HepG2 (cell line): ENCODE measurements around the gene ETV6. TPM values are rescaled to one million over a fixed set of nuclear protein-coding genes. Genes with fewer than 3 reads are reported as not detected.

Experiments
- ATAC-seq: fragments of 200-7000 bp; cut with Tn5 transposase; 3 replicates; pipeline ENCODE4 v1.9.1; 2020; ENCODE audit warnings: mild to moderate bottlenecking, moderate library complexity
- BruUV-seq: library from RNA; stranded (reverse); fragments of 400-500 nt; replicated peaks from 2 replicates; lab custom pipeline; 2021; lab: Mats Ljungman, UMichigan
- CTCF ChIA-PET: fragments of 300-600 bp; formaldehyde crosslinking; extraction: SDS; loops from one replicate; lab custom pipeline; 2021; ENCODE audit warnings: low total read pairs, inconsistent platforms, low intra/inter-chr PET ratio; lab: Yijun Ruan, JAX
- POLR2A ChIA-PET: fragments of 350-600 bp; sonication (Branson Sonifier 250); formaldehyde crosslinking; loops from one replicate; lab custom pipeline; 2020; ENCODE audit warnings: antibody characterized with exemption, inconsistent platforms; lab: Yijun Ruan, JAX
- DNase-seq: peaks from one replicate; pipeline ENCODE4 v3.0.0-alpha.2; 2015; ENCODE audit warnings: low spot score
- FAIRE-seq: peaks from 3 replicates; lab custom pipeline; 2011; peaks lifted over from hg19 to GRCh38; lab: Jason Lieb, UNC
- H2AFZ ChIP-seq: one replicate; pipeline ENCODE4 v1.6.1; 2011; ENCODE audit warnings: low read length, inconsistent platforms
- H3K27ac ChIP-seq: fragments of 300-600 bp; 3 replicates; pipeline ENCODE4 v1.8.0; 2011; ENCODE audit warnings: mixed run types, mild to moderate bottlenecking, mixed read lengths, low read length, inconsistent platforms; ENCODE audit not compliant: insufficient read depth; ENCODE audit errors: extremely low read length
- H3K27me3 ChIP-seq, 2 experiments: fragments of 200-600 bp in 1 of 2; 2 replicates in 1 of 2; 3 replicates in 1 of 2; pipeline versions ENCODE4 v1.6.0 to v1.8.0; 2011; ENCODE audit warnings: low read length in 2 of 2, mild to moderate bottlenecking in 2 of 2, moderate library complexity in 2 of 2, inconsistent platforms in 1 of 2; ENCODE audit not compliant: insufficient read depth in 2 of 2, control insufficient read depth in 1 of 2
- H3K36me3 ChIP-seq, 2 experiments: fragments of 200-600 bp in 1 of 2; replicated peaks in 1 of 2; 2 replicates in 1 of 2; 3 replicates in 1 of 2; pipeline versions ENCODE4 v1.5.1 to v1.8.0; 2011; ENCODE audit warnings: low read length in 2 of 2, inconsistent platforms in 1 of 2; ENCODE audit not compliant: insufficient read depth in 2 of 2, control insufficient read depth in 1 of 2
- H3K4me1 ChIP-seq: 2 replicates; pipeline ENCODE4 v1.5.1; 2012; ENCODE audit warnings: low read length, inconsistent platforms; ENCODE audit not compliant: insufficient read depth
- H3K4me2 ChIP-seq: 2 replicates; pipeline ENCODE4 v1.6.0; 2011; ENCODE audit warnings: low read depth, low read length, inconsistent platforms
- H3K4me3 ChIP-seq, 3 experiments: fragments of 200-600 bp in 1 of 3; sonication (generic), shearing (Covaris generic) in 1 of 3; replicated peaks in 1 of 3; 2 replicates each; pipeline ENCODE4 v1.5.1; 2011 to 2016; ENCODE audit warnings: low read length in 3 of 3, inconsistent platforms in 2 of 3, low read depth in 2 of 3, mild to moderate bottlenecking in 2 of 3, control low read depth in 1 of 3, mixed read lengths in 1 of 3; ENCODE audit not compliant: insufficient read depth in 1 of 3
- H3K79me2 ChIP-seq: one replicate; pipeline ENCODE4 v1.6.1; 2011; ENCODE audit warnings: low read length, inconsistent platforms; ENCODE audit not compliant: insufficient read depth
- H3K9ac ChIP-seq: 2 replicates; pipeline ENCODE4 v1.6.0; 2011; ENCODE audit warnings: mild to moderate bottlenecking, low read depth, low read length, inconsistent platforms; ENCODE audit not compliant: insufficient read depth
- H3K9me3 ChIP-seq: 2 replicates; pipeline ENCODE4 v1.5.1; 2012; ENCODE audit warnings: mild to moderate bottlenecking, low read length
- H4K20me1 ChIP-seq: 2 replicates; pipeline ENCODE4 v1.6.0; 2011; ENCODE audit warnings: inconsistent platforms, mild to moderate bottlenecking, low read length, moderate library complexity; ENCODE audit not compliant: insufficient read depth
- ATF6 ChIP-seq: sonication (generic); formaldehyde crosslinking; conservative IDR thresholded peaks from 2 replicates; pipeline ENCODE4 v1.4.0; 2020; ENCODE audit warnings: missing genetic modification reagents
- CSRNP1 ChIP-seq: sonication (generic); formaldehyde crosslinking; IDR thresholded peaks from 2 replicates; pipeline ENCODE4 v1.8.1; 2023; ENCODE audit warnings: mild to moderate bottlenecking, missing genetic modification reagents
- FOXP4 ChIP-seq: sonication (generic); formaldehyde crosslinking; IDR thresholded peaks from 2 replicates; pipeline ENCODE4 v1.4.0; 2020; ENCODE audit warnings: missing genetic modification reagents
- HMGA1 ChIP-seq: sonication (generic); formaldehyde crosslinking; conservative IDR thresholded peaks from 2 replicates; pipeline ENCODE4 v1.4.0; 2020; ENCODE audit warnings: missing genetic modification reagents
- KLF9 ChIP-seq: IDR thresholded peaks from 2 replicates; pipeline ENCODE4 v1.6.1; 2016; ENCODE audit warnings: low read depth
- NCOA2 ChIP-seq: sonication (generic); formaldehyde crosslinking; IDR thresholded peaks from 2 replicates; pipeline ENCODE4 v1.8.0; 2022; ENCODE audit warnings: inconsistent platforms
- ZBTB10 ChIP-seq: sonication (generic); formaldehyde crosslinking; IDR thresholded peaks from 2 replicates; pipeline ENCODE4 v1.4.0; 2020; ENCODE audit warnings: missing genetic modification reagents, borderline replicate concordance
- ZBTB46 ChIP-seq: sonication (generic); formaldehyde crosslinking; IDR thresholded peaks from 2 replicates; pipeline ENCODE4 v1.4.0; 2020; ENCODE audit warnings: mild to moderate bottlenecking, missing genetic modification reagents, borderline replicate concordance
- ZFP41 ChIP-seq: sonication (generic); formaldehyde crosslinking; IDR thresholded peaks from 2 replicates; pipeline ENCODE4 v1.4.0; 2020; ENCODE audit warnings: mild to moderate bottlenecking, missing genetic modification reagents, borderline replicate concordance
- ZFP62 ChIP-seq: sonication (generic); formaldehyde crosslinking; IDR thresholded peaks from 2 replicates; pipeline ENCODE4 v1.4.0; 2020; ENCODE audit warnings: missing genetic modification reagents
- ZFX ChIP-seq: sonication (generic); formaldehyde crosslinking; IDR thresholded peaks from 2 replicates; pipeline ENCODE4 v1.4.0; 2020; ENCODE audit warnings: mild to moderate bottlenecking, low read depth, missing genetic modification reagents, moderate library complexity
- ZNF136 ChIP-seq: sonication (generic); formaldehyde crosslinking; IDR thresholded peaks from 2 replicates; pipeline ENCODE4 v1.8.1; 2022; ENCODE audit warnings: low read depth, mild to moderate bottlenecking, moderate library complexity, missing genetic modification reagents
- ZNF253 ChIP-seq: sonication (generic); formaldehyde crosslinking; IDR thresholded peaks from 2 replicates; pipeline ENCODE4 v1.8.0; 2022; ENCODE audit warnings: mild to moderate bottlenecking, missing genetic modification reagents, borderline replicate concordance
- ZNF256 ChIP-seq: sonication (generic); formaldehyde crosslinking; conservative IDR thresholded peaks from 2 replicates; pipeline ENCODE4 v1.4.0; 2020; ENCODE audit warnings: missing genetic modification reagents
- WGBS: methylation state at CpG from one replicate; pipeline ENCODE4 v1.1.6; 2017; ENCODE audit warnings: low lambda C conversion rate; 5-methylcytosine and 5-hydroxymethylcytosine counted together
- in situ Hi-C: cut with HindIII; loops from 2 replicates; pipeline ENCODE4 v1.10.0; 2017; ENCODE audit warnings: low pct_unique_long_range_greater_than_20kb; ENCODE audit not compliant: extremely low pct_ligation_motif_present
- intact Hi-C: fragments of 100-400 bp; cut with micrococcal nuclease; formaldehyde crosslinking; loops from one replicate; pipeline ENCODE4 v1.10.0; 2022; ENCODE audit not compliant: unreplicated experiment
- polyA plus RNA-seq, 8 experiments: library from polyadenylated mRNA; depleted of rRNA in 3 of 8; stranded (reverse) in 7 of 8; unstranded in 1 of 8; fragments of >200 nt; fragmentation: Illumina TruSeq in 4 of 8; extraction: Trizol in 4 of 8; gene quantifications; 2 replicates each; pipeline versions ENCODE4 v1.2.1 to v1.2.3, GENCODE V29; 2011 to 2016; ENCODE audit warnings: low read depth in 4 of 8, missing spikeins in 1 of 8, mixed read lengths in 1 of 8; ENCODE audit not compliant: insufficient read depth in 1 of 8
- total RNA-seq, 5 experiments: library from RNA; depleted of rRNA; stranded (reverse); fragments of >200 nt; fragmentation: Illumina TruSeq; extraction: Trizol; gene quantifications; 2 replicates each; pipeline ENCODE4 v1.2.3, GENCODE V29; 2016; ENCODE audit warnings: low read depth in 1 of 5

Gene ETV6
- total and polyA plus RNA-seq, 2 of the 13 experiments (the other 11 are each of a cell fraction or from before 2014, with no cell fraction given), result 2.2 to 3.0 TPM

GRCh38 chr12:11731042-11731357 is 81.5 kb downstream of the ETV6 start (continued):
- TF ChIP-seq ZBTB46 (CRISPR knock-in tag) (no peak), NCOA2 (CRISPR knock-in tag) (no peak), ZNF136 (CRISPR knock-in tag) (no peak), ZBTB10 (CRISPR knock-in tag) (no peak), ATF6 (CRISPR knock-in tag) (no peak), ZFX (CRISPR knock-in tag) (no peak)

- Histone ChIP-seq H3K79me2 (no peaks in the 10 kb centered on the region), H4K20me1 (no peaks in the 10 kb centered on the region), H3K36me3 (no peaks in the 10 kb centered on the region), H3K9me3 (no peaks in the 10 kb centered on the region), H3K9ac (no peak overlapping the region), H3K4me3 (no peak overlapping the region), H3K4me1 (peaks cover 18% of the 10 kb centered on the region), H2AFZ (no peak overlapping the region), H3K27me3 (no peaks in the 10 kb centered on the region), H3K4me2 (no peak overlapping the region), H3K27ac (no peak overlapping the region)
- intact Hi-C loops, result no loop called here
- DNase-seq, result no peak
- ChIA-PET POLR2A (no interaction called here), CTCF (no interaction called here)
- in situ Hi-C loops, result no loop called here
- no peak for ATAC-seq
- FAIRE-seq, result no peak
- 78% methylated on average over 3 of the region's 3 CpGs for WGBS
- BruUV-seq, result no TSS peak
- no peak for TF ChIP-seq ZFP62
- TF ChIP-seq ZNF253 (CRISPR knock-in tag), result no peak
- TF ChIP-seq ZFP41 (CRISPR knock-in tag), result no peak
- no peak for TF ChIP-seq CSRNP1 (CRISPR knock-in tag)
- TF ChIP-seq ZNF256 (CRISPR knock-in tag), result no peak
- TF ChIP-seq HMGA1 (CRISPR knock-in tag), result no peak
- no peak for TF ChIP-seq KLF9 (CRISPR knock-in tag)
- TF ChIP-seq FOXP4 (CRISPR knock-in tag), result no peak
These were observed 82.0 kb downstream of the ETV6 start for GRCh38 chr12:11731455-11731854.
